Measurements from ENCODE around the gene ALPK3. TPM values are rescaled to one million over a fixed set of nuclear protein-coding genes. Genes with fewer than 3 reads are reported as not detected.

Gene ALPK3
- polyA plus RNA-seq, 3 donors: 5.7 to 9.1 (median 6.9) TPM

- no peak overlapping the region for H3K27ac ChIP-seq (ENCODE audit: low read depth, low read length)
- WGBS, 3 donors: 87 to 94% (median 93%) methylated on average over 7 of the region's 7 CpGs
Measured at GRCh38 chr15:84881520-84881830, 64.3 kb downstream of the ALPK3 start.

- 53 to 87% (median 86%) methylated on average over 6 of the region's 6 CpGs for WGBS, 3 donors
- H3K27ac ChIP-seq (ENCODE audit: low read depth, low read length): no peak overlapping the region
Measured at GRCh38 chr15:84883466-84883865, 66.3 kb downstream of the ALPK3 start.

- WGBS, 3 donors: 70 to 86% (median 86%) methylated on average over 11 of the region's 11 CpGs
- H3K27ac ChIP-seq (ENCODE audit: low read depth, low read length): no peak within 1 kb of the TSS
Measured at GRCh38 chr15:84883916-84884781, 67.0 kb downstream of the ALPK3 start, which contains the start of gene SLC28A1. TSS of gene SLC28A1 (plus strand) at chr15:84884662. CDS start at chr15:84887761, 3,099 bp downstream.

GRCh38 chr15:84885801-84886200 lies 68.6 kb downstream of the ALPK3 start:
- 77 to 95% (median 93%) methylated on average over 7 of the region's 7 CpGs for WGBS, 3 donors
- H3K27ac ChIP-seq (ENCODE audit: low read depth, low read length): no peak overlapping the region

GRCh38 chr15:84886211-84886983 lies 69.2 kb downstream of the ALPK3 start:
- no peak overlapping the region for H3K27ac ChIP-seq (ENCODE audit: low read depth, low read length)
- 72 to 92% (median 86%) methylated on average over 14 of the region's 14 CpGs for WGBS, 3 donors

- H3K27ac ChIP-seq (ENCODE audit: low read depth, low read length): no peak overlapping the region
- WGBS, 3 donors: 59 to 75% (median 67%) methylated on average over 1 of the region's 1 CpG
Measured at GRCh38 chr15:84886984-84887299, 69.8 kb downstream of the ALPK3 start.

- no peak overlapping the region for H3K27ac ChIP-seq (ENCODE audit: low read depth, low read length)
- WGBS, 3 donors: 70 to 85% (median 81%) methylated on average over 4 of the region's 4 CpGs
Measured at GRCh38 chr15:84887938-84888337, 70.8 kb downstream of the ALPK3 start.

- WGBS, 3 donors: 74 to 84% (median 79%) methylated on average over 17 of the region's 17 CpGs
- H3K27ac ChIP-seq (ENCODE audit: low read depth, low read length): no peak overlapping the region
Measured at GRCh38 chr15:84888639-84889038, 71.5 kb downstream of the ALPK3 start.

GRCh38 chr15:84889313-84889990 lies 72.3 kb downstream of the ALPK3 start:
- no peak overlapping the region for H3K27ac ChIP-seq (ENCODE audit: low read depth, low read length)
- 80 to 83% (median 82%) methylated on average over 8 of the region's 8 CpGs for WGBS, 3 donors

GRCh38 chr15:84889991-84890669 lies 73.0 kb downstream of the ALPK3 start:
- 94 to 96% (median 95%) methylated on average over 6 of the region's 6 CpGs for WGBS, 3 donors
- H3K27ac ChIP-seq (ENCODE audit: low read depth, low read length): no peak overlapping the region

GRCh38 chr15:84890670-84891162 lies 73.6 kb downstream of the ALPK3 start:
- no peak overlapping the region for H3K27ac ChIP-seq (ENCODE audit: low read depth, low read length)
- 93 to 100% (median 97%) methylated on average over 5 of the region's 5 CpGs for WGBS, 3 donors

GRCh38 chr15:84891339-84891738 lies 74.2 kb downstream of the ALPK3 start:
- WGBS, 3 donors: 78 to 90% (median 89%) methylated on average over 6 of the region's 6 CpGs
- H3K27ac ChIP-seq (ENCODE audit: low read depth, low read length): no peak overlapping the region

GRCh38 chr15:84892786-84893307 lies 75.7 kb downstream of the ALPK3 start:
- H3K27ac ChIP-seq (ENCODE audit: low read depth, low read length): no peak overlapping the region
- WGBS, 3 donors: 86 to 96% (median 92%) methylated on average over 10 of the region's 10 CpGs

- WGBS, 3 donors: 82 to 91% (median 86%) methylated on average over 10 of the region's 10 CpGs
- H3K27ac ChIP-seq (ENCODE audit: low read depth, low read length): no peak overlapping the region
Measured at GRCh38 chr15:84893607-84894006, 76.5 kb downstream of the ALPK3 start.

GRCh38 chr15:84894736-84895425 lies 77.7 kb downstream of the ALPK3 start:
- no peak overlapping the region for H3K27ac ChIP-seq (ENCODE audit: low read depth, low read length)
- WGBS, 3 donors: 88 to 90% (median 90%) methylated on average over 12 of the region's 12 CpGs

- WGBS, 3 donors: 62 to 82% (median 74%) methylated on average over 4 of the region's 4 CpGs
- no peak overlapping the region for H3K27ac ChIP-seq (ENCODE audit: low read depth, low read length)
Measured at GRCh38 chr15:84898761-84899160, 81.6 kb downstream of the ALPK3 start.

- 85 to 92% (median 89%) methylated on average over 7 of the region's 7 CpGs for WGBS, 3 donors
- no peak overlapping the region for H3K27ac ChIP-seq (ENCODE audit: low read depth, low read length)
Measured at GRCh38 chr15:84899750-84900149, 82.6 kb downstream of the ALPK3 start.

GRCh38 chr15:84901540-84901939 lies 84.4 kb downstream of the ALPK3 start:
- 66 to 99% (median 98%) methylated on average over 2 of the region's 2 CpGs for WGBS, 3 donors
- H3K27ac ChIP-seq (ENCODE audit: low read depth, low read length): no peak overlapping the region
